WI38 (cell line): ENCODE measurements around the gene EVI2A.
"Not testable (repeated sequence)": the region's sequence is repeated elsewhere in the genome, so short reads cannot be mapped to it uniquely, and the experiment has no call there.

ENCODE experiments used
- H3K4me3 ChIP-seq: 2 replicates; pipeline ENCODE4 v1.5.1; 2011; ENCODE audit warnings: low read depth, mild to moderate bottlenecking, control low read depth, low read length
- CTCF ChIP-seq: IDR thresholded peaks from 2 replicates; pipeline ENCODE4 v1.5.1; 2012; ENCODE audit warnings: low read depth, mild to moderate bottlenecking, control low read depth, low read length

EVI2A gene

DNA sequence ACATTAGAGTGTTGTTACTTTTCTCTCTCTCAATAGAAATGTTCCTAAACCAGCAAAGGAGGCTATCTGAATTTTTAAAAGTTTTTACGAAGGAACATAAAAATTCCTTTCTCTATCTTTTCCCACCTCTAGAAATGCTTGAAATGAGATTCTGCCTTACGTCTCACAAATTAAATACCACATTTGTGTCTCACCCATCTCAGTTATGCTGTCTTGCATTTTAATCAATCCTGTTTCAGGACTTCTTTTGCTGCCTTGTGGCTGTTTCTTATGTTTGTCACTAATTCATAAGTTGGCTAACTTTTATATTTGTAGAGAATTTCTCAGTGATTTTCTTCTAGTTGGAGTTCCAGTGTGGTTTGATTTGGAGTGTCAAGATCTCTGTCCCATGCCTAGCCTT lies 27.8 kb downstream of the EVI2A start:
- H3K4me3 ChIP-seq = no peak overlapping the region
- no peak for TF ChIP-seq CTCF

DNA sequence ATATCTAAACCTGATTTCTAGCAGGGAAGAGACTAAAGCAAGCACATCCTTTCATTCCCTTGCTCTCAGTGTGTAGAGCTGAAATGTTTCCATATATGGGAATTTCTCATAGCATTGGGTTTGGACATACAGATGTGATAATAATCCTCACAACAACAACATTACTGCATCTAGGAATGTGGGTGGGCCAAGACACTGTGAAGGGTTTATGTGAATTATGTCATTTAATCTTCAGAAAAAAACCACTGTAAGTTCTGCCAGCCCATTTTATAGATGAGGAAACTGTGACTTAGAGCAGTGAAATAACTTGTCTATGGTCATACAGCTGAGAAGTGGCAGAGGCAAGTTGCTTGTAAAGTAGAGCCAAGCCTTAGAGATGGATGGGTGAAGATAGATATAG lies 29.6 kb downstream of the EVI2A start:
- no peak overlapping the region for H3K4me3 ChIP-seq
- TF ChIP-seq CTCF = no peak

DNA sequence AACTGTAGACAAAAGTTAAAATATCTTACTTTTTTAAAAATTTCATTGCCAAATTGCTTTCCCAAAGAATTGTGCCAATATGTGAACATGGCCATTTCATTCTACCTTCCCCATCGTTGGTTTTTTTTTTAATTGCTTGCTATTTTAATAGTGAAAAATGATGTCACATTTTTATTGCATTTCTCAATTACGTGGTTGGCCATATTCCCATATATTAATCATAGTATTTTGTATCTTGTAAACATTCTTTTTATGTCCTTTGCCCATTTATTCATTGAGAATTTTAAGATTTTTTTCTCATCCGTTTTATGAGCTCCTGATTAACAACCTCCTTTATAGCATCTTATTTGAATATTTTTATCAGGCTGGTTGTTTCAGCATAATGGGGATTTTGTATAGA lies 31.6 kb downstream of the EVI2A start:
- no peak for TF ChIP-seq CTCF
- H3K4me3 ChIP-seq = no peak overlapping the region

- H3K4me3 ChIP-seq = not testable (repeated sequence)
These were observed 33.5 kb downstream of the EVI2A start for GRCh38 chr17:31287932-31288331.

GRCh38 chr17:31286587-31286986 lies 34.8 kb downstream of the EVI2A start:
- no peak overlapping the region for H3K4me3 ChIP-seq
- no peak for TF ChIP-seq CTCF

- TF ChIP-seq CTCF = no peak
These were observed 37.6 kb downstream of the EVI2A start for GRCh38 chr17:31283841-31284240.

DNA sequence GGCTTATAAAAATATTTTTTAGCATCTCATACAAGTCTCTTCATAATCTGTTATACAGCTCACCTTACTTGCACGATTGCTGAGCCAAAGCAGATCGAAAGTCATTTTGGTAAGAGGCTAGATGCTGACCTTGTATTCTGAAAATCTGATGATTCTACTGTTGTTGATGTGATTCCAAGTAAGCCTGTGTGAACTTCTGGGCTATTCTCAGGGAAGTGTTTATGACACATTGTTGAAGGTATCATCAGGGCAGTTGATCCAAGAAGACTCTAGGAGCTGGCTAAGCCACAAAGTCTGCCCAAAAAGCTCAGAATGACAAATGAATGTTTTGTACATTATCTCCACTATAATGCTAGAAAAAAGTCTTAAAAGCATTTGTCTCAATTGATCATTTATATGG lies 40.4 kb downstream of the EVI2A start:
- TF ChIP-seq CTCF = no peak
- H3K4me3 ChIP-seq = no peak overlapping the region

More at GRCh38 chr17:31283841-31284240, 37.6 kb downstream of the EVI2A start:
- no peak overlapping the region for H3K4me3 ChIP-seq

GRCh38 chr17:31279401-31279800 lies 42.0 kb downstream of the EVI2A start:
- no peak for TF ChIP-seq CTCF
- no peak overlapping the region for H3K4me3 ChIP-seq
